H7 (cell line): ENCODE measurements around the gene LDLR. TPM values are rescaled to one million over a fixed set of nuclear protein-coding genes. Genes with fewer than 3 reads are reported as not detected.

ENCODE experiments used
- DNase-seq: peaks from one replicate; pipeline ENCODE4 v3.0.0; 2012
- H3K27me3 ChIP-seq: 2 replicates; pipeline ENCODE4 v1.6.0; 2011; ENCODE audit warnings: mild to moderate bottlenecking, low read length; ENCODE audit not compliant: control insufficient read depth, insufficient read depth
- H3K36me3 ChIP-seq: replicated peaks from 2 replicates; pipeline ENCODE4 v1.5.1; 2011; ENCODE audit warnings: low read length; ENCODE audit not compliant: control insufficient read depth, insufficient read depth
- H3K4me3 ChIP-seq: 2 replicates; pipeline ENCODE4 v1.5.1; 2011; ENCODE audit warnings: low read depth, mild to moderate bottlenecking, control low read depth, low read length, moderate library complexity; ENCODE audit not compliant: insufficient read depth
- total RNA-seq: library from RNA; depleted of rRNA; stranded (reverse); fragments of >200 nt; shearing (Covaris generic); gene quantifications from 2 replicates; pipeline ENCODE4 v1.2.3, GENCODE V29; 2014; rRNA removed

Gene LDLR
- 144 and 158 TPM in 2 replicates for total RNA-seq

- no peaks in the 10 kb centered on the region for H3K27me3 ChIP-seq
- H3K36me3 ChIP-seq = peaks cover 12% of the 10 kb centered on the region
- H3K4me3 ChIP-seq = peak within 1 kb of the TSS; percentile 95
- peak; percentile 88 for DNase-seq
These were observed at the start of gene LDLR for GRCh38 chr19:11089254-11090013. Gene LDLR (plus strand): TSS chr19:11089463. CDS start chr19:11089549, 86 bp downstream.

- H3K36me3 ChIP-seq = peaks cover 27% of the 10 kb centered on the region
These were observed 48.1 kb upstream of the LDLR start for GRCh38 chr19:11041194-11041593.

GRCh38 chr19:11041966-11042627, 47.2 kb upstream of the LDLR start:
- H3K4me3 ChIP-seq = no peak overlapping the region
- peaks cover 24% of the 10 kb centered on the region for H3K36me3 ChIP-seq
- H3K27me3 ChIP-seq = no peaks in the 10 kb centered on the region
- DNase-seq = no peak

More at GRCh38 chr19:11041194-11041593, 48.1 kb upstream of the LDLR start:
- Histone ChIP-seq H3K4me3 (no peak overlapping the region), H3K27me3 (no peaks in the 10 kb centered on the region)
- DNase-seq = no peak

- H3K27me3 ChIP-seq = no peaks in the 10 kb centered on the region
- no peak for DNase-seq
- peaks cover 18% of the 10 kb centered on the region for H3K36me3 ChIP-seq
- H3K4me3 ChIP-seq = no peak overlapping the region
These were observed 44.8 kb upstream of the LDLR start for GRCh38 chr19:11044431-11044830.

- DNase-seq = no peak
- Histone ChIP-seq H3K27me3 (no peaks in the 10 kb centered on the region), H3K36me3 (peaks cover 22% of the 10 kb centered on the region), H3K4me3 (no peak overlapping the region)
These were observed 43.7 kb upstream of the LDLR start for GRCh38 chr19:11045536-11045935.

- no peak for DNase-seq
- Histone ChIP-seq H3K4me3 (no peak overlapping the region), H3K36me3 (peaks cover 20% of the 10 kb centered on the region), H3K27me3 (no peaks in the 10 kb centered on the region)
These were observed 42.5 kb upstream of the LDLR start for GRCh38 chr19:11046605-11047354.

- DNase-seq = no peak
- Histone ChIP-seq H3K27me3 (no peaks in the 10 kb centered on the region), H3K36me3 (peaks cover 16% of the 10 kb centered on the region), H3K4me3 (no peak overlapping the region)
These were observed 41.4 kb upstream of the LDLR start for GRCh38 chr19:11047866-11048265.

GRCh38 chr19:11050323-11051114, 38.7 kb upstream of the LDLR start:
- DNase-seq = no peak
- no peak overlapping the region for H3K4me3 ChIP-seq
- H3K27me3 ChIP-seq = no peaks in the 10 kb centered on the region
- H3K36me3 ChIP-seq = peaks cover 12% of the 10 kb centered on the region

- no peak for DNase-seq
- no peak overlapping the region for H3K4me3 ChIP-seq
- H3K36me3 ChIP-seq = peaks cover 16% of the 10 kb centered on the region
- H3K27me3 ChIP-seq = no peaks in the 10 kb centered on the region
These were observed 35.5 kb upstream of the LDLR start for GRCh38 chr19:11053817-11054195.

GRCh38 chr19:11054200-11054599, 35.1 kb upstream of the LDLR start:
- Histone ChIP-seq H3K27me3 (no peaks in the 10 kb centered on the region), H3K36me3 (peaks cover 16% of the 10 kb centered on the region), H3K4me3 (no peak overlapping the region)
- DNase-seq = no peak

- DNase-seq = no peak
- Histone ChIP-seq H3K36me3 (peaks cover 16% of the 10 kb centered on the region), H3K4me3 (no peak overlapping the region), H3K27me3 (no peaks in the 10 kb centered on the region)
These were observed 34.6 kb upstream of the LDLR start for GRCh38 chr19:11054628-11055027.

- no peaks in the 10 kb centered on the region for H3K27me3 ChIP-seq
- H3K4me3 ChIP-seq = no peak overlapping the region
- H3K36me3 ChIP-seq = peaks cover 19% of the 10 kb centered on the region
- DNase-seq = peak; percentile 67
These were observed 30.8 kb upstream of the LDLR start for GRCh38 chr19:11058246-11059030.

GRCh38 chr19:11059511-11060358, 29.5 kb upstream of the LDLR start:
- Histone ChIP-seq H3K27me3 (no peaks in the 10 kb centered on the region), H3K36me3 (peaks cover 20% of the 10 kb centered on the region), H3K4me3 (no peak overlapping the region)
- DNase-seq = peak; percentile 55
